Peyer's patch (tissue), 4 donors: ENCODE results near the gene ABCA2.

Experiments used
- CTCF ChIP-seq, 6 experiments: fragments of 450-650 bp in 4 of 6; fragments of 200-600 bp in 2 of 6; sonication (generic) in 1 of 6; IDR thresholded peaks; one replicate each; pipeline ENCODE4 v1.5.1; 2017 to 2019; ENCODE audit warnings: antibody characterized with exemption in 6 of 6, mild to moderate bottlenecking in 3 of 6, moderate library complexity in 1 of 6
- POLR2A ChIP-seq, 2 donors: fragments of 450-650 bp; IDR thresholded peaks; one replicate each; pipeline ENCODE4 v1.5.1; 2017; ENCODE audit warnings: antibody characterized with exemption in 2 of 2, mild to moderate bottlenecking in 2 of 2, moderate library complexity in 2 of 2

DNA sequence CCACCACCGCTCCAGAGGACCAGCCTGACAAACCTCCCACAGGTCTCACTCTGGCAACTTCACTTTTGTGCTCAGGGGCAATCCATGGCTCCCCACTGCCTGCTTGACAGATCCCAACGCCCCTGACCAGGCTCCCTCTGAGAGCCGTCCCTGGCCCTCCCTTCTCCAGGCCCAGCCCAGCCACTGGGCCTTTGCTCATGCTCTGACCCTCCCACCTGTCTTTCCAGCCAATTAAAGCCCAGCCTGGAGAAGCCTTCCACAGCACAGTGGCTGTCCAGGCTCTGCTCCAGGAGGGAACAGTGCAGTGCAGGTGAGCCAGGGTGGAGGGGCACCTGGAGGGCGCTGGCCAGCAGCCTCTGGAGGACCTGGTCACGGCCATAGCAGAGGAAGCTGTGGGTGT is 22.5 kb upstream of the ABCA2 start:
- TF ChIP-seq CTCF (IDR thresholded peaks at IDR 0.05) (no peak), POLR2A (IDR thresholded peaks at IDR 0.05) (no peak)
